ENCODE data around the gene AGA.

Gene AGA

GRCh38 chr4:177385576-177386277 is 56.5 kb downstream of the AGA start:
- DNase-seq (ENCODE audit: low spot score): no peak

GRCh38 chr4:177384856-177385397 is 57.3 kb downstream of the AGA start:
- no peak for DNase-seq (ENCODE audit: low spot score)

- no peak for DNase-seq (ENCODE audit: low spot score)
Observed at GRCh38 chr4:177381762-177382310, 60.4 kb downstream of the AGA start.
